ENCODE results near the gene CCDC91.

The CCDC91 gene

DNA sequence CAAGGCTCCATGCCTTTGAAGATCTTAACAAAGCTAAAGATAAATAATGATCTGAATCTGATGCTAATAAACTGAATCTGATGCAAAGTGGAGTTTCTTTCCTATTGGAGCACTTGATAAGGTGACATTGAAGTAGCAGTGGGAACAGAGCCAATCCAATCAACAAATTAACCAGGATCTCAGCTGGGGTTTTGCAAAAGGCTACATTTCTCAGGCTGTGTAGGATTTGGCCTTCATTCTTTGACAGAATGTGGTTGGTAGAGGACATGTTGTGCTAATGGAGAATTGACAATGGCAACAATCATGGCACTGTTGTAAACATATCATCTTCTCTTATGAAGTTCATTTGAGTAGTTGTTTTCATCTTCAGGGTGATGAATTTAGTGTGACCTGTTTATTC lies 164.9 kb downstream of the CCDC91 start:
- Histone ChIP-seq H3K9ac (ENCODE audit: low read length) (no peak overlapping the region), H3K4me1 (ENCODE audit: low read length) (no peaks in the 10 kb centered on the region), H3K27ac (ENCODE audit: low read length) (no peak overlapping the region), H4K20me1 (ENCODE audit: insufficient read depth, low read length) (no peaks in the 10 kb centered on the region), H3K4me2 (ENCODE audit: low read length) (no peak overlapping the region), H2AFZ (ENCODE audit: low read depth, low read length) (no peak overlapping the region), H3K27me3 (ENCODE audit: low read depth, low read length) (no peaks in the 10 kb centered on the region), H3K9me3 (ENCODE audit: insufficient read depth, low read length) (no peaks in the 10 kb centered on the region), H3K4me3 (ENCODE audit: low read length) (no peak overlapping the region), H3K79me2 (ENCODE audit: low read length) (no peaks in the 10 kb centered on the region), H3K36me3 (replicated peaks; ENCODE audit: low read depth, low read length) (peaks cover 11% of the 10 kb centered on the region)
- TF ChIP-seq, protein P1, sequence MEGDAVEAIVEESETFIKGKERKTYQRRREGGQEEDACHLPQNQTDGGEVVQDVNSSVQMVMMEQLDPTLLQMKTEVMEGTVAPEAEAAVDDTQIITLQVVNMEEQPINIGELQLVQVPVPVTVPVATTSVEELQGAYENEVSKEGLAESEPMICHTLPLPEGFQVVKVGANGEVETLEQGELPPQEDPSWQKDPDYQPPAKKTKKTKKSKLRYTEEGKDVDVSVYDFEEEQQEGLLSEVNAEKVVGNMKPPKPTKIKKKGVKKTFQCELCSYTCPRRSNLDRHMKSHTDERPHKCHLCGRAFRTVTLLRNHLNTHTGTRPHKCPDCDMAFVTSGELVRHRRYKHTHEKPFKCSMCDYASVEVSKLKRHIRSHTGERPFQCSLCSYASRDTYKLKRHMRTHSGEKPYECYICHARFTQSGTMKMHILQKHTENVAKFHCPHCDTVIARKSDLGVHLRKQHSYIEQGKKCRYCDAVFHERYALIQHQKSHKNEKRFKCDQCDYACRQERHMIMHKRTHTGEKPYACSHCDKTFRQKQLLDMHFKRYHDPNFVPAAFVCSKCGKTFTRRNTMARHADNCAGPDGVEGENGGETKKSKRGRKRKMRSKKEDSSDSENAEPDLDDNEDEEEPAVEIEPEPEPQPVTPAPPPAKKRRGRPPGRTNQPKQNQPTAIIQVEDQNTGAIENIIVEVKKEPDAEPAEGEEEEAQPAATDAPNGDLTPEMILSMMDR (IDR thresholded peaks at IDR 0.05; ENCODE audit: low read depth, low read length) = no peak
- TF ChIP-seq EZH2phosphoT487 (IDR thresholded peaks at IDR 0.05; ENCODE audit: low read depth) = no peak

DNA sequence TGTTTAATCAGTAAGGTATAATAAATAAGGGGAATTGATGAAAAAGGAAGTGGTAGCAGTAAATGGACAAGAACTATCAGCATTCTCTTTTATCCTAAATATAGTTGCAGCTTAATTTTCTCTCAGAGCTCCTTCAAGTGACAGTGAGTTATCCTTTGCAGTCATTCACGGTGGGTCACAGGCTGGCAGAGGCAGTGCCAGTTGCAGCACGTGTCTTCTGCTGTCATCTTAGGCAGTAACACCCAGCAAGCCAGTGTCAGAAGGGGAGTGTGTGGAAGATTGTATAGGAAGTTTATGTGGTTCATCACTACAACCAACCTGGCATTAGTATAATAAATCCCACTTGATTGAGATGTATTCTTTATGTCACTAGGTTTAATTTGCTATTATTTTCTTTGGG lies 170.0 kb downstream of the CCDC91 start:
- Histone ChIP-seq H3K36me3 (replicated peaks; ENCODE audit: low read depth, low read length) (peaks cover 2% of the 10 kb centered on the region), H3K4me2 (ENCODE audit: low read length) (no peak overlapping the region), H3K4me3 (ENCODE audit: low read length) (no peak overlapping the region), H3K27me3 (ENCODE audit: low read depth, low read length) (no peaks in the 10 kb centered on the region), H3K9me3 (ENCODE audit: insufficient read depth, low read length) (no peaks in the 10 kb centered on the region), H3K4me1 (ENCODE audit: low read length) (no peaks in the 10 kb centered on the region), H3K9ac (ENCODE audit: low read length) (no peak overlapping the region), H2AFZ (ENCODE audit: low read depth, low read length) (no peak overlapping the region), H3K79me2 (ENCODE audit: low read length) (no peaks in the 10 kb centered on the region), H4K20me1 (ENCODE audit: insufficient read depth, low read length) (no peaks in the 10 kb centered on the region), H3K27ac (ENCODE audit: low read length) (no peak overlapping the region)
- TF ChIP-seq, protein P1 (IDR thresholded peaks at IDR 0.05; ENCODE audit: low read depth, low read length) = no peak
- TF ChIP-seq EZH2phosphoT487 (IDR thresholded peaks at IDR 0.05; ENCODE audit: low read depth) = no peak

DNA sequence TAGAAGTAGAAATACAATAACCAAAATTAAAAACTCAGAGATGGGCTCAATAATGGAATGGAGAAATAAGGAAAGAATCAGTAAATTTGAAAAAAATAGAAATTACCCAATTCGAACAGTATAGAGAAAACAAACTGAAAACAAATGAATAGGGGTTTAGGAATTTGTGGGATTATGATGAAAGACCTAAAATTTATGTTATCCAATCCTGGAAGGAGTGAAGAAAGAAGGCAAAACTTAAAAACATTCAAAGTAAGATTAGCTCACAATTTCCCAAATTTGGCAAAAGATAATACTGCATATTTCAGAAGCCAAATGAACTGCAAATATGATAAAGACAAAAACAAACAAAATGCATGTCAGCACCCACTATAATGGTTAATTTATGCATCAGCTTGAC lies 177.1 kb downstream of the CCDC91 start:
- H3K4me3 ChIP-seq (ENCODE audit: low read length) = no peak overlapping the region
- no peaks in the 10 kb centered on the region for H4K20me1 ChIP-seq (ENCODE audit: insufficient read depth, low read length)
- peaks cover 34% of the 10 kb centered on the region for H3K36me3 ChIP-seq (replicated peaks; ENCODE audit: low read depth, low read length)
- H2AFZ ChIP-seq (ENCODE audit: low read depth, low read length) = no peak overlapping the region
- no peaks in the 10 kb centered on the region for H3K4me1 ChIP-seq (ENCODE audit: low read length)
- H3K79me2 ChIP-seq (ENCODE audit: low read length) = no peaks in the 10 kb centered on the region
- no peak overlapping the region for H3K4me2 ChIP-seq (ENCODE audit: low read length)
- no peaks in the 10 kb centered on the region for H3K27me3 ChIP-seq (ENCODE audit: low read depth, low read length)
- H3K9me3 ChIP-seq (ENCODE audit: insufficient read depth, low read length) = peaks cover 22% of the 10 kb centered on the region; the same call in 1 of the 2 replicates
- H3K27ac ChIP-seq (ENCODE audit: low read length) = no peak overlapping the region
- no peak overlapping the region for H3K9ac ChIP-seq (ENCODE audit: low read length)
- TF ChIP-seq, protein P1 (IDR thresholded peaks at IDR 0.05; ENCODE audit: low read depth, low read length) = no peak
- TF ChIP-seq EZH2phosphoT487 (IDR thresholded peaks at IDR 0.05; ENCODE audit: low read depth) = no peak

DNA sequence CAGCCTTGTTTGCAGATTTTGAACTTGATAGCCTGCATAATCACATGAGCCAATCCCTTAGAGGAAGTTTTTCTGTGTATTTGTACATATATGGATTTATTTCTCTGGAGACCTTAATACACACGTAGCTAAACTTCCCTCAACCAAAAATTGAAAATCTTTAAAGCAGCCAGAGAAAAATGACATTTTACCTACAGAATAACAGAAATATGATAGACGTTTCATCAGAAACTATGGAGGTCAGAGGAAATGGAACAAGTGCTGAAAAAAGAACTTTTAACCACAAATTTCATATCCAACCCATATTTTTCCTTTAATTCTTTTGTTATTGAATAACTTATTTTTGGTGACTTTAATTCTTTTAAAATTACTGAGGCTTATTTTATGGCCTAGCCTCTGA lies 177.7 kb downstream of the CCDC91 start:
- Histone ChIP-seq H4K20me1 (ENCODE audit: insufficient read depth, low read length) (no peaks in the 10 kb centered on the region), H3K9me3 (ENCODE audit: insufficient read depth, low read length) (peaks cover 22% of the 10 kb centered on the region; the same call in 1 of the 2 replicates), H3K79me2 (ENCODE audit: low read length) (no peaks in the 10 kb centered on the region), H3K4me1 (ENCODE audit: low read length) (peaks cover 3% of the 10 kb centered on the region), H3K4me3 (ENCODE audit: low read length) (no peak overlapping the region), H3K4me2 (ENCODE audit: low read length) (no peak overlapping the region), H3K27me3 (ENCODE audit: low read depth, low read length) (no peaks in the 10 kb centered on the region), H2AFZ (ENCODE audit: low read depth, low read length) (no peak overlapping the region), H3K36me3 (replicated peaks; ENCODE audit: low read depth, low read length) (peaks cover 32% of the 10 kb centered on the region), H3K9ac (ENCODE audit: low read length) (no peak overlapping the region), H3K27ac (ENCODE audit: low read length) (no peak overlapping the region)
- no peak for TF ChIP-seq EZH2phosphoT487 (IDR thresholded peaks at IDR 0.05; ENCODE audit: low read depth)
- TF ChIP-seq, protein P1 (IDR thresholded peaks at IDR 0.05; ENCODE audit: low read depth, low read length) = no peak
